GM18858 (cell line): ENCODE measurements around the gene ALKBH3.

ENCODE experiments used
- ATAC-seq: cut with Tn5 transposase; IDR thresholded peaks from one replicate; pipeline ENCODE4 v1.9.1; 2021; ENCODE audit not compliant: unreplicated experiment

ALKBH3 gene

DNA sequence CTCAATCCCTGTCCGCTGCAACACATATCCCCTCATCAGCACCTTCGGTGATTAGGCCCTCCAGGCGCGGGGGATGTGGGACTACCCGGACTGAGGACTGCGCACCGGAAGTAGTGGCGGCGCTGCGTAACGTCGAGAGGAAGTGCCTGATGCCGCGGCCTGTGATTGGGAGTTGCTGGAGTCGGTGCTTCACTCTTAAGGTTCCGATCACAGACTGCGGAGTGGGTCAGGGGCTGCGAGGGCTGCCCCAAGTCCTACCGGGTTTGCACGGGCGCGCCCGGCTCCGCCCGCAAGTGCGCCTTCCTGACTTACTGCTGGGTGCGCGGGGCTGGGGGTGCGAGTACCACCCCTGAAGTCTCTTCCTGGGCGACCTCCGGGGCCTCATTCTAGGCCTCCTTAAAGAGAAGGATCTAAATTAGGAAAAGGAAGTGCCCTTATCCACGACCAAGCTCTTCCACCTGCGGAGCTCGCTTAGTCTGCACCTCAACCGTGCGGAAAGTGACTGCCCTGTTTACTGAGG is at the start of gene ALKBH3:
Gene ALKBH3, plus strand, starts transcription at position 192 of the 520 bp plus-strand sequence. CDS start 1,822 bp downstream, outside the sequence.
- peak; percentile 95 for ATAC-seq

- ATAC-seq, result peak; percentile 32
Observed at GRCh38 chr11:43830928-43831440, 49.6 kb upstream of the ALKBH3 start.

- ATAC-seq, result no peak
Observed at GRCh38 chr11:43832536-43832935, 48.1 kb upstream of the ALKBH3 start.

DNA sequence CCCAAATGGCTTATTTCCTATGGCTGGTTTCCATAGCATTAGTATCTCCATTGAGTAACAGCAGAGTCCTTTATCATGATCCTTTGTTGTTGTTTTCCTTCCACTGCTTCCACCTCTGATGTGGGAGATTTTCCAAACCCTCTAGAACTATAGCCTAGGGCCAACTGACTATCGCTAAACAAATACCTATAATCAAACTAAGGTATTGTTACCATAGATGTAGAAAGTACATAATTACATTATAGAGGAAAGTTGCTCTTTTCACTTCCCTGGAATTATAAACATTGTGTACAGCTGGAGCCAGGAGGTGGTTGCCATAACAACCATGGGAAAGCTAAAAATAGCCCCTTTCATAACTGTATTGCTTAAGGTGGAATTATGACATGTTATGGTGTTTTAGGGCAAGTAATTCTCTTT is 47.0 kb upstream of the ALKBH3 start:
- ATAC-seq, result no peak

GRCh38 chr11:43834286-43834685 is 46.3 kb upstream of the ALKBH3 start:
- ATAC-seq, result no peak

DNA sequence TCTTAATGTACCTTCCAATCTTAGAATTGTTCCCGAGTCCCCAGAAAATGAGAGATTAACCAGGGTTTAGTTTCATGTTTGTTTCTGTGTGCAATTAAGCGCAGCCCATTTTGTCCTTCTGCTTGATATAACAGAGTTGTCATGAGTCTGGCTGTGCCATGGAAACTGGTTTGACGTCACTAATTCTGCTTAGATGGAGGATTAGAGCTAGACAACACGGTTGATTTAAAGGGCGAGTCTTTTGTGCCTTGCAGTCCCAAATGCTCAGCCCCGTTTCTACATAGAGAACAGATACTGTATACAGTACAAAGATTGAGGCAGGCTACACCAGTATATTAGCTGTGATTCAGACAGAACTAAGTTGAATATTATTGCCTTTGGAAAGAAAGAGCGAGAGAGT is 45.5 kb upstream of the ALKBH3 start:
- no peak for ATAC-seq

GRCh38 chr11:43837879-43838278 is 42.8 kb upstream of the ALKBH3 start:
- no peak for ATAC-seq

DNA sequence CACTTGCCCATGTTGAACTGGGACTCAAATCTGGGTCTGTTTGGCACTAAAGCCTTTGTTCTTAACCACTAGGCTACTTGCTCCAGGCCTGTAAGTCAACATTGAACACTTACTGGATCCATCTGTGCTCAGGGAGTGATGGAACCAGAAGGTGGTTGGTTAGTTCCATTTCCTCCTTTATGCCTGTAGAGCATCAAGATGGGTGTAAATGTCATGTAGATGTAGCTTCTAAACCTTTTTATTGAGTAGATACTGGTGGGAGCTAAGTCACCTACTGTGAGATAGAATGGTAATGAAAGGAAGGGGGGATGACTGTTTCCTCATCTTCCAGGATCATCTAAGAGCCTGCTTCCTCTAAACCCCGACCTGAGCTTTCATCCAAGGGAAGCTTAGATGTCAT is 38.6 kb upstream of the ALKBH3 start:
- ATAC-seq, result no peak

DNA sequence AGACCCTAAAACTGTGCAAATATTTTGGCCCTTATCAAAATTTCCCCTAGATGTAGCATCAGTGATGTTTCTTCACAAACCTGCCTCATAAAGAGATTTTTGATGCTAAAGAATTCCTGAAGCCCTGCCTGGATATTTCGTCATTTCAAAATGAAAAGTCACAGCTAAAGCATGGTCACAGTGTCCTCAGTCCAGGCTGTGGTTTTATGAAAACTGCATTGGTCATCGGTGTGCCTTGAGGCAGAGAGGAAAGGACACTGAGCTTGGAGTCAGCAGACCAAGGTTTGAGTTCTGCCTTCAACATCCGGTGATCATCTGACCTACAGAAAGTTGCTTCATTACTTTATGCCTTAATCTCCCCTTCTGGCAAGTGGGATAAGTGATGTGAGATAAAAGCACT is 34.8 kb upstream of the ALKBH3 start:
- no peak for ATAC-seq

GRCh38 chr11:43852057-43852636 is 28.5 kb upstream of the ALKBH3 start:
- ATAC-seq, result peak; percentile 86

DNA sequence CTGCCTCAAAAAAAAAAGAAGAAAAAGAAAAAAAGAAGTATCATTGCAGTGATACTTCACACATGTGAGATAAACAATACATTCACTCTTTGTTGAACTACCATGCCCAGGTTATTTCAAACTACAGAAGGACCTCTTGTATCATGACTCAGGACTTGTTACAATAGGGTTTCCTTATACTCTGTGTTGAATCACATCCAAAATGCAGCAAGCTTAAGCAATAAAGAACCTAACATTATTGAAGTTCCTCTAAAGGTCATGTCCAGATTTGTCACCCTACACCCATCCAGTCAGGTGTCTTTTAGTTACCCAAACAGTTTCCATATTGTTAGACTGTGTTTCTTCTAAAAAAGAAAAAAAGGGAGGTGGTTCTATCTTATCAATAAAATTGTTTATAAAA is 26.9 kb upstream of the ALKBH3 start:
- no peak for ATAC-seq

DNA sequence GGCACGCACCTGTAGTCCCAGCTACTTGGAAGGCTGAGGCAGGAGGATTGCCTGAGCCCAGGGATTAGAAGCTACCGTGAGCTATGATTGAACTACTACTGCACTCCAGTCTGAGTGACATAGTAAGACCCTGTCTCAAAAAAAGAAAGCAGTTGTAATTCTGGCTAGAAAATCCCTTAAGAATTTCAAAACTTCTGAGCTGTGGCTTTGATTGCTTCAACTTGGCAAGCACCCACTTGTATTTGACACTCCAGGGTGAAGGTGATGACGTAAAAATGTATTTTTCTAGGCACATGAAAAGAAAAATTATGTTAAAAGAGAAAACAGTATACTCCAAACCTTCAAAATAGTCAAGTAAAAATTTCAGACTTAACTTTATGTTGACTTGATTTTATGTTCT is 23.6 kb upstream of the ALKBH3 start:
- no peak for ATAC-seq

DNA sequence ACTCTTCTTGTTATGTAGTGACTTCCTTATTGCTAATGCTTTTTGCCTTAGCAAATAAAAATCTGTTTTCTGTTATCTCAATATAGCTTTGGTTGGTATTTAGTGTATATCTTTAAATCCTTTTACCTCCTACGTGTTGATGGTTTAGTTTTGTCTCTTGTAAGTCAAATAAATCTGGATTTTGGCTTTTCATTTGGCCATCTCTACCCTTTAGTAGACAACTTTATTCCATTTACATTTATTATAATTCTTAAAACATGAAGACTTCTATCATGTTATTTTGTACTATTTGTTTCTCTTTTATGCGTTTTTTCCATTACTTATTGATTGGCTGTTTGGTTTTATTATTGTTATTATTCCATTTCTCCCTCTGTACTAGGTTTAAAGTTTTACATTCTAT is 19.5 kb upstream of the ALKBH3 start:
- ATAC-seq, result no peak

DNA sequence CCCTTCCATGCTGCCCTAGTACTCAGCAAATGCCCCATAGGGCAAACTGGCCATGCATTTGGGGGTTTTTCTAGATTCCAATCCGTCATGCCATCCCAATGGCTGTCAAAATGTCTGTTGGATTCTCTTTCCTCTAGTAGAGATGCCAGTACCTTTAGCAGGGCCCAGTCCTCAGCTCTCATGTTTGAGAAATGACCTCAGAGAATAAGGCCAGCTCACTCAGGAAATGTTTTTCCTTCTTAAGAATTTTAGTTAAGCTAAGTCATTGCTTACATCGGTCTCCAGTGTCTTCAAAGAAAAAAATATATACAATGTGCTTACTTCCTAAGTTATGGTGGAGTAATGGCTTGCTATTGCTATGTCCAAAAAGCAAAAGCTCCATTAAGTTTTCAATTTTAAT is 14.1 kb upstream of the ALKBH3 start:
- no peak for ATAC-seq

GRCh38 chr11:43866969-43867368 is 13.7 kb upstream of the ALKBH3 start:
- ATAC-seq, result no peak

DNA sequence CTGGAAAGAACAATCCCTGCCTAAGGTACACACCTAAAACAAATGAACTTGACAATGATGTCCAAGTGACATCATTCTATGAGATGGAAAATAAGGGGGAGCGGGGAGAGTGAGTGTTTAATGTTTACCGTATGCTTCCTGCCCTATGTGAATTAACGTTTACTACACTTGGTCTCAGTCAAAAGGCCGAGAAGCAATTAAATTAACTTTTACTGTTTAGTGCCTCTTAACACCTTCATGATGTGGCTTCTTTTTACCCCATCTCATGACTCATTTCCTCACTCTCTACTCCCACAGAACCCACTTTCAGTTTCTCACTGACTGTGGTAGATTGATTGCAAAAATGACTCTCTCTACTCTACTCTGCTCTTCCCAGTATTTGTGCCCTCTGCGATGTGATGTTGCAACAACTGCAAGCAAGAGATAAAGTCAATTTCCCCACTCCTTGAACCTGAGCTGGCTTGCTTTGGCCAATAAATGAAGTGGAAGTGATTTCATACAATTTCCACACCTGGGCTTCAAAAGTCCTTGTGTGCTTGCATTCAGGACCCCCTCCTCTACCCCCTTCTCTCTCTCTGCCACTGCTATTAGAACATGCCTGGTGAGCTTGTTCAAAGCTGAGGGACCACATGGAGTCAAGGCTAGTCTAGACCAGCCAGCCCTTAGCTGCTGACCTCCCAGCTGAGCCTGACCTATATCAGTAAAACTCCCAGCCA is 11.6 kb upstream of the ALKBH3 start:
- peak; percentile 100 for ATAC-seq

GRCh38 chr11:43871051-43871450 is 9.6 kb upstream of the ALKBH3 start:
- ATAC-seq, result no peak

DNA sequence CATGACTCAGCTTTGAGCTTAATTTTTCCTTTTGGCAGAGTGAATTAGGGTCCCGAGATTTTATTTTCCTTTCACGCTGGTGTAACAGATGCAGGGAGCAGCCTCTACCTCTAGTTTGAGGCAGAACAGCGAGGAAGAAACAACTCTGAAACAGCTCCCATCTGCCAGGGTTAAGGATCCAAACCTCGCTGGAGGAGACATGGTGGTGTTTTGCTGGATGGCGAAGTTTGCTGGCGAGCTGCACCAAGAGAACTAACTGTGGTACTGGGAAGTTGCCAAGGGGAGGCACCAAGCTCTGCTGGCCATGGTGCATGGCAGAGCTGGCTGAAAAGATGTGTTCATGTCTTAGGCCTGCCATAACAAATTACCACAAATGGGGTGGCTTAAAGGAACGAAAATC is 7.6 kb upstream of the ALKBH3 start:
- ATAC-seq, result no peak

DNA sequence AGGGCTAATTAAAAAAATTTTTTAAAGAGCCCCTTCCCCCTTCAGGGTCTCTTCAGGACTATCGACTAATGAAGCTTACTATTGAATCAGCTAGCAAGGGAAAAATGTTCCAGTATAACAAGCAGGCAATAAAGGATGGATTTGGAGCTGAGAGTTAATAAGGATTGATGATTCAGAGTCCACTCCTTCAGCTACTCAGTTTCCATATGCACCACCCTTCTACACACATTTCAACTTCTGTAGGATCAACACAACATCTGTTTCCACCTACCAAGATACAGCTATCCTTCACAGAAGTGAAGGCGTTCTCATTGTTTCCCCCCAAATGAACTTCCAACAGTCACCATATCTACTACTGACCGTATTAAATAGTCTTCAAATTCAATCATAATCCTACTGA is 6.6 kb upstream of the ALKBH3 start:
- no peak for ATAC-seq

DNA sequence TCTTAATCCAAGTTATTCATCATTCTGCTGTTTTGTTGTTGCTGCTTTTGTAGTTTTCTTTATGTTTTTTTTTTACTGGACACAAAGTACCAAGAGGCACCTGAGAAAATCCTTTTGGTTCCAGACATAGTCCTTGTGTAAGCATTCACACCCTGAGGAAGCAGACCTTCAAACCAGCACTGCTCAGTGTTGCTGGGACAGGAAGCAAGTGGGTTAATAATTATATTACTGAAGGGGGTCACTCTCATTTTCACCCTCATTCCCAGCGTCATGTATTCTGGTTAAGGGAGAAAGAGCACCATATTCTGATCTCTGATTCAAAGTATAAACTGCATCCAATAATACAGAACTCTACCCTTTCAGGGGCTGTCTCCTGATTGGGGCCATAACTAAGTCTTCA is 5.9 kb upstream of the ALKBH3 start:
- ATAC-seq, result no peak

- ATAC-seq, result no peak
Observed at GRCh38 chr11:43879789-43880639, 617 bp upstream of the ALKBH3 start.

- ATAC-seq, result no peak
Observed at GRCh38 chr11:43892851-43893250, 12.2 kb downstream of the ALKBH3 start.
